B cell (primary cell): ENCODE data around the gene ERBIN. TPM values are rescaled to one million over a fixed set of nuclear protein-coding genes. Genes with fewer than 3 reads are reported as not detected.

Experiments
- ATAC-seq: fragments of 200-7000 bp; cut with Tn5 transposase; one replicate; pipeline ENCODE4 v1.10.0; 2021; ENCODE audit warnings: low read depth, mild to moderate bottlenecking, moderate number of reproducible peaks, moderate library complexity
- CTCF ChIA-PET: fragments of 350-600 bp; sonication (Branson Sonifier 250); formaldehyde crosslinking; loops from one replicate; lab custom pipeline; 2021; ENCODE audit warnings: antibody characterized with exemption, inconsistent platforms; lab: Charles Lee
- POLR2A ChIA-PET: fragments of 350-600 bp; sonication (Branson Sonifier 250); formaldehyde crosslinking; loops from one replicate; lab custom pipeline; 2021; ENCODE audit warnings: antibody characterized with exemption; lab: Charles Lee
- DNase-seq: peaks from one replicate; pipeline ENCODE4 v3.0.0; 2013
- H2AFZ ChIP-seq: 2 replicates; pipeline ENCODE4 v1.6.1; 2012; ENCODE audit warnings: mild to moderate bottlenecking, low read depth, low read length; ENCODE audit not compliant: insufficient read depth, poor library complexity, severe bottlenecking
- H3K27ac ChIP-seq, 2 donors: 1 replicate in 1 of 2; 2 replicates in 1 of 2; pipeline ENCODE4 v1.5.1; 2012 to 2013; ENCODE audit warnings: low read length in 2 of 2, mild to moderate bottlenecking in 2 of 2, moderate library complexity in 1 of 2
- H3K27me3 ChIP-seq, 4 experiments: fragments of 200-600 bp in 1 of 4; sonication (generic) in 1 of 4; replicated peaks in 1 of 4; 1 replicate in 2 of 4; 2 replicates in 2 of 4; pipeline versions ENCODE4 v1.6.1 to v1.7.0; 2013 to 2016; ENCODE audit warnings: low read length in 3 of 4, mild to moderate bottlenecking in 2 of 4, mixed read lengths in 1 of 4, moderate library complexity in 1 of 4; ENCODE audit not compliant: insufficient read depth in 4 of 4, control insufficient read depth in 3 of 4; ENCODE audit errors: control extremely low read depth in 1 of 4
- H3K36me3 ChIP-seq, 2 experiments: replicated peaks in 1 of 2; 1 replicate in 1 of 2; 2 replicates in 1 of 2; pipeline versions ENCODE4 v1.6.1 to v1.7.1; 2013; ENCODE audit warnings: low read length in 1 of 2; ENCODE audit not compliant: insufficient read depth in 2 of 2, control insufficient read depth in 1 of 2; ENCODE audit errors: control extremely low read depth in 1 of 2, extremely low read depth in 1 of 2
- H3K4me1 ChIP-seq, 2 donors: fragments of 200-600 bp in 1 of 2; sonication (generic) in 1 of 2; 1 replicate in 1 of 2; 2 replicates in 1 of 2; pipeline versions ENCODE4 v1.5.1 to v1.6.1; 2013 to 2017; ENCODE audit warnings: low read length in 2 of 2; ENCODE audit not compliant: control insufficient read depth in 2 of 2, insufficient read depth in 2 of 2
- H3K4me2 ChIP-seq: replicated peaks from 2 replicates; pipeline ENCODE3; 2012; ENCODE audit warnings: mild to moderate bottlenecking, low read depth, low read length; ENCODE audit not compliant: poor library complexity, severe bottlenecking
- H3K4me3 ChIP-seq, 5 experiments: fragments of 200-600 bp in 1 of 5; sonication (generic) in 1 of 5; 1 replicate in 3 of 5; 2 replicates in 2 of 5; pipeline versions ENCODE4 v1.5.1 to v1.7.0; 2011 to 2016; ENCODE audit warnings: low read length in 4 of 5, mild to moderate bottlenecking in 4 of 5, low read depth in 2 of 5, control low read depth in 1 of 5, moderate library complexity in 1 of 5; ENCODE audit not compliant: insufficient read depth in 1 of 5; ENCODE audit errors: control extremely low read depth in 1 of 5, extremely low read depth in 1 of 5
- H3K79me2 ChIP-seq: fragments of 200-600 bp; sonication (generic); one replicate; pipeline ENCODE4 v1.6.0; 2016; ENCODE audit warnings: low read length; ENCODE audit not compliant: control insufficient read depth, insufficient read depth
- H3K9ac ChIP-seq: fragments of 200-600 bp; sonication (generic); 2 replicates; pipeline ENCODE4 v1.6.1; 2017; ENCODE audit warnings: mild to moderate bottlenecking, low read length, moderate library complexity
- H3K9me3 ChIP-seq, 3 donors: one replicate each; pipeline versions ENCODE4 v1.6.1 to v1.7.1; 2013; ENCODE audit warnings: low read length in 2 of 3; ENCODE audit not compliant: control insufficient read depth in 2 of 3, insufficient read depth in 1 of 3; ENCODE audit errors: control extremely low read depth in 1 of 3
- H4K20me1 ChIP-seq: 2 replicates; pipeline ENCODE4 v1.6.0; 2012; ENCODE audit warnings: mild to moderate bottlenecking, low read length; ENCODE audit not compliant: insufficient read depth, control insufficient read depth, poor library complexity, severe bottlenecking
- H3K27ac Mint-ChIP-seq: one replicate; pipeline ENCODE4 v1.8.0; 2021; ENCODE audit warnings: mixed read lengths
- H3K27me3 Mint-ChIP-seq: one replicate; pipeline ENCODE4 v1.8.0; 2021; ENCODE audit warnings: mixed read lengths
- H3K4me1 Mint-ChIP-seq: one replicate; pipeline ENCODE4 v1.8.0; 2021; ENCODE audit warnings: mixed read lengths
- H3K4me3 Mint-ChIP-seq: one replicate; pipeline ENCODE4 v1.8.0; 2021; ENCODE audit warnings: mixed read lengths
- H3K9me3 Mint-ChIP-seq: one replicate; pipeline ENCODE4 v1.8.0; 2022; ENCODE audit warnings: mixed read lengths; ENCODE audit not compliant: insufficient read depth
- EZH2 ChIP-seq: IDR thresholded peaks from 2 replicates; pipeline ENCODE4 v1.6.1; 2012; ENCODE audit warnings: borderline replicate concordance, low read depth, mild to moderate bottlenecking, moderate library complexity, low read length; ENCODE audit not compliant: insufficient read depth, poor library complexity, severe bottlenecking
- WGBS: methylation state at CpG from one replicate; pipeline ENCODE4 v1.1.5; 2013; ENCODE audit warnings: missing lambda C conversion rate; ENCODE audit not compliant: insufficient coverage; 5-methylcytosine and 5-hydroxymethylcytosine counted together
- intact Hi-C: fragments of 100-400 bp; cut with micrococcal nuclease; formaldehyde crosslinking; loops from one replicate; pipeline ENCODE4 v1.10.0; 2022
- polyA plus RNA-seq: library from polyadenylated mRNA; depleted of rRNA; stranded (reverse); fragments of >200 nt; gene quantifications from 2 replicates; pipeline ENCODE4 v1.2.3, GENCODE V29; 2012
- total RNA-seq, 2 donors: library from RNA; stranded (reverse); fragments of 120-200 nt in 1 of 2; gene quantifications; 1 replicate in 1 of 2; 2 replicates in 1 of 2; pipeline versions ENCODE4 v1.2.3 to v1.2.4, GENCODE V29; 2013 to 2022
- TF ChIP-seq, protein P1 (sequence below): fragments of 200-600 bp; IDR thresholded peaks from one replicate; pipeline ENCODE4 v1.8.0; 2022; ENCODE audit warnings: antibody characterized with exemption, mild to moderate bottlenecking

ERBIN gene
- total and polyA plus RNA-seq, 2 donors (not counting 1 experiment from before 2014, with no cell fraction given): 27.7 to 106 TPM

DNA sequence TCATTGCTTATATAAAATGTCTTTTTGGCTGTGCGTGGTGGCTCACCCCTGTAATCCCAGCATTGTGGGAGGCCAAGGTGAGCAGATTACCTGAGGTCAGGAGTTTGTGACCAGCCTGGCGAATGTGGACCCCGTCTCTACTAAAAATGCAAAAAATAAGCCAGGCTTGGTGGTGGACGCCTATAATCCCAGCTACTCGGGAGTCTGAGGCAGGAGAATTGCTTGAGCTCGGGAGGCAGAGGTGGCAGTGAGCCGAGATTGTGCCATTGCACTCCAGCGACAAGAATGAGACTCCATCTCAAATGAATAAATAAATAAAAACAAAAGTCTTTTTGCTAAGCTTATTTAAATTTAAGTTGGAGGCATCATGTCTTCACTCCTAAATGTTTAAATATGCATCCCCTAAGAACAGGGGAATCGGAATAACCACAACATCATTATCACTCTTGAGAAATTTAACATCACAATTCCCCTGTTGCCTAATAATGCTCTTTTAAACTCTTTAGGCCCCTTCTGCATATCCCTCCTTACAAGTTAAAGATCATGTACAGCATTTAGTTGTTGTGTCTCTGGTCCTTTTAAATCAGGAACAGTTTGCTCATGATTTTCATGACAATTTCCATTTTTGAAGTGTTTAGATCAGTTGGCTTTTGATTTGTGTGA, 72.8 kb downstream of the ERBIN start:
- intact Hi-C loops: no loop called here
- Histone ChIP-seq H3K79me2 (peaks cover 71% of the 10 kb centered on the region), H2AFZ (no peak overlapping the region), H3K4me3 (no peak overlapping the region), H3K4me1 (no peaks in the 10 kb centered on the region), H3K36me3 (peaks cover 0 to 18% of the 10 kb centered on the region in 2 experiments), H3K4me2 (no peak overlapping the region), H3K27ac (no peak overlapping the region), H3K9me3 (no peaks in the 10 kb centered on the region), H4K20me1 (peaks cover 34% of the 10 kb centered on the region), H3K27me3 (no peaks in the 10 kb centered on the region), H3K9ac (no peak overlapping the region)
- POLR2A ChIA-PET: no interaction called here
- WGBS: 95% methylated on average over 4 of the region's 9 CpGs
- no peaks in the 10 kb centered on the region for H3K27me3 Mint-ChIP-seq
- DNase-seq (no peak), ATAC-seq (no peak)
- peak overlapping the region; percentile 37 for H3K27ac Mint-ChIP-seq
- TF ChIP-seq EZH2: no peak
- TF ChIP-seq, protein P1, sequence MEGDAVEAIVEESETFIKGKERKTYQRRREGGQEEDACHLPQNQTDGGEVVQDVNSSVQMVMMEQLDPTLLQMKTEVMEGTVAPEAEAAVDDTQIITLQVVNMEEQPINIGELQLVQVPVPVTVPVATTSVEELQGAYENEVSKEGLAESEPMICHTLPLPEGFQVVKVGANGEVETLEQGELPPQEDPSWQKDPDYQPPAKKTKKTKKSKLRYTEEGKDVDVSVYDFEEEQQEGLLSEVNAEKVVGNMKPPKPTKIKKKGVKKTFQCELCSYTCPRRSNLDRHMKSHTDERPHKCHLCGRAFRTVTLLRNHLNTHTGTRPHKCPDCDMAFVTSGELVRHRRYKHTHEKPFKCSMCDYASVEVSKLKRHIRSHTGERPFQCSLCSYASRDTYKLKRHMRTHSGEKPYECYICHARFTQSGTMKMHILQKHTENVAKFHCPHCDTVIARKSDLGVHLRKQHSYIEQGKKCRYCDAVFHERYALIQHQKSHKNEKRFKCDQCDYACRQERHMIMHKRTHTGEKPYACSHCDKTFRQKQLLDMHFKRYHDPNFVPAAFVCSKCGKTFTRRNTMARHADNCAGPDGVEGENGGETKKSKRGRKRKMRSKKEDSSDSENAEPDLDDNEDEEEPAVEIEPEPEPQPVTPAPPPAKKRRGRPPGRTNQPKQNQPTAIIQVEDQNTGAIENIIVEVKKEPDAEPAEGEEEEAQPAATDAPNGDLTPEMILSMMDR: no peak
- H3K4me1 Mint-ChIP-seq: peaks cover 28% of the 10 kb centered on the region
- H3K4me3 Mint-ChIP-seq: no peak overlapping the region
- H3K9me3 Mint-ChIP-seq: no peaks in the 10 kb centered on the region
- CTCF ChIA-PET: no interaction called here

DNA sequence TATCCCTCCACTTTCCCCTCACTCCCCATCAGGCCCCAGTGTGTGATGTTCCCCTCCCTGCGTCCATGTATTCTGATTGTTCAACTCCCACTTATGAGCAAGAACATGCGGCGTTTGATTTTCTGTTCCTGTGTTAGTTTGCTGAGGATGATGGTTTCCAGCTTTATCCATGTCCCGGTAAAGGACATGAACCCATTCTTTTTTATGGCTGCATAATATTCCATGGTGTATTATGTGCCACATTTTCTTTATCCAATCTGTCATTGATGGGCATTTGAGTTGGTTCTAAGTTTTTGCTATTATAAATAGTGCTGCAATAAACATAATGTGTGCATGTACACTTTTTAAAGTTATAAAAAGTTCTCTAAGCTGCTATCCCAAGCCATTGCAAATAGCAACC, 75.6 kb downstream of the ERBIN start:
- Histone ChIP-seq H3K4me2 (no peak overlapping the region), H3K4me1 (no peaks in the 10 kb centered on the region), H3K4me3 (no peak overlapping the region), H2AFZ (no peak overlapping the region), H4K20me1 (peaks cover 30% of the 10 kb centered on the region), H3K9ac (no peak overlapping the region), H3K27ac (no peak overlapping the region), H3K27me3 (no peaks in the 10 kb centered on the region), H3K9me3 (no peaks in the 10 kb centered on the region), H3K36me3 (peaks cover 0 to 20% of the 10 kb centered on the region in 2 experiments), H3K79me2 (peaks cover 66% of the 10 kb centered on the region)
- ATAC-seq (no peak), DNase-seq (no peak)
- peaks cover 24% of the 10 kb centered on the region for H3K4me1 Mint-ChIP-seq
- H3K9me3 Mint-ChIP-seq: no peaks in the 10 kb centered on the region
- H3K27ac Mint-ChIP-seq: no peak overlapping the region
- ChIA-PET CTCF (no interaction called here), POLR2A (no interaction called here)
- intact Hi-C loops: no loop called here
- no peak overlapping the region for H3K4me3 Mint-ChIP-seq
- H3K27me3 Mint-ChIP-seq: no peaks in the 10 kb centered on the region
- no peak for TF ChIP-seq EZH2
- TF ChIP-seq, protein P1: no peak
- WGBS: 100% methylated on average over 1 of the region's 4 CpGs
